ENCODE measurements around the gene CFAP73. TPM values are rescaled to one million over a fixed set of nuclear protein-coding genes. Genes with fewer than 3 reads are reported as not detected.

Gene CFAP73
- total RNA-seq, 1 experiment from 2014 or later, result 0.34 TPM

DNA sequence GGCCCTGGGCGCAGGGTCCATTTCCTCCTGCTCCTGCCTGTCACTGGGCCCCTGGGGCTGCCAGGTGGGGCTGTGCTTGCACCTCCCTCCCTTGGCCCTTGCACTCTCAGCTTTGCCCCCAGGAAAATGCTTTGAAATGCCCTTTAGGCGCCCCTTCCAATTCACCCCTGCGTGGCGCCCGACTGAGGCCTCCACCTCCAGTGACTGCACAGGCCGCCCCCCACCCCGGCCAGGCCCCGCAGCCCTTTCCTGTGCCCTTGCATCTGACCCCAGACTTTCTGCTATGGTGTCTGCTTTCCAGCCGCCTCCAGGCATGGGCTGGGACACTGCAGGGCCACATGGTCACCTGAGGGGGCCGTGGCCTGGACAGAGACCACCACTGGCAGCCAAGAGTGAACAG, 18.3 kb downstream of the CFAP73 start:
- TF ChIP-seq, protein P1, sequence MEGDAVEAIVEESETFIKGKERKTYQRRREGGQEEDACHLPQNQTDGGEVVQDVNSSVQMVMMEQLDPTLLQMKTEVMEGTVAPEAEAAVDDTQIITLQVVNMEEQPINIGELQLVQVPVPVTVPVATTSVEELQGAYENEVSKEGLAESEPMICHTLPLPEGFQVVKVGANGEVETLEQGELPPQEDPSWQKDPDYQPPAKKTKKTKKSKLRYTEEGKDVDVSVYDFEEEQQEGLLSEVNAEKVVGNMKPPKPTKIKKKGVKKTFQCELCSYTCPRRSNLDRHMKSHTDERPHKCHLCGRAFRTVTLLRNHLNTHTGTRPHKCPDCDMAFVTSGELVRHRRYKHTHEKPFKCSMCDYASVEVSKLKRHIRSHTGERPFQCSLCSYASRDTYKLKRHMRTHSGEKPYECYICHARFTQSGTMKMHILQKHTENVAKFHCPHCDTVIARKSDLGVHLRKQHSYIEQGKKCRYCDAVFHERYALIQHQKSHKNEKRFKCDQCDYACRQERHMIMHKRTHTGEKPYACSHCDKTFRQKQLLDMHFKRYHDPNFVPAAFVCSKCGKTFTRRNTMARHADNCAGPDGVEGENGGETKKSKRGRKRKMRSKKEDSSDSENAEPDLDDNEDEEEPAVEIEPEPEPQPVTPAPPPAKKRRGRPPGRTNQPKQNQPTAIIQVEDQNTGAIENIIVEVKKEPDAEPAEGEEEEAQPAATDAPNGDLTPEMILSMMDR (IDR thresholded peaks at IDR 0.05 in 2 of 3, conservative IDR thresholded peaks at IDR 0.05 in 1 of 3; ENCODE audit: borderline replicate concordance in 1 of 3, insufficient read depth in 1 of 3, low read depth in 2 of 3, low read length in 2 of 3), result no peak
- H3K27ac ChIP-seq (ENCODE audit: low read depth, low read length), result no peak overlapping the region
- intact Hi-C loops (cut with micrococcal nuclease), result no loop called here

DNA sequence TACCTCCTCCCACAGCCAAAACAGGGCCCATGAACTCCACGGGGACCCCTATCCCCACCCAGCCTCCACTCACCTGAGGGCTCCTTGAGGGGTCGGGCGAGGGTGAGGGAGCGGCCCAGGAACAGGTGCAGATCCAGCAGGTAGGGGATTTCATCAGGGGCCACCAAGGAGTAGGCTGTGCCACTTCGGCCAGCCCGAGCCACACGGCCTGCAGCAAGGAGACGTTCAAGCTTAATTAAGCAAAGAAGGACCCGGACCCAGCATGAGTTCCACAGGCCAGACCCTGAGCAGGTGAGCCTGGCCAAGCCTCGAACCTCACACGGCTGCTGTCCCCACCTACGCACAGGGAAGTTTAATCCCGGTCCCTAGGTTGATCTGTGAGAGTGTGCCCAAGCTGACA, 20.2 kb downstream of the CFAP73 start:
- Histone ChIP-seq H3K4me1 (ENCODE audit: control insufficient read depth in 1 of 2, insufficient read depth in 2 of 2, low read length in 2 of 2) (no peaks in the 10 kb centered on the region), H3K4me2 (ENCODE audit: low read length) (no peak overlapping the region), H3K27me3 (ENCODE audit: insufficient read depth, low read length) (no peaks in the 10 kb centered on the region), H3K9me2 (ENCODE audit: insufficient read depth) (no peaks in the 10 kb centered on the region), H3K9me3 (ENCODE audit: control insufficient read depth in 1 of 2, insufficient read depth in 1 of 2, low read depth in 1 of 2, low read length in 2 of 2) (no peaks in the 10 kb centered on the region), H4K20me1 (ENCODE audit: insufficient read depth) (no peaks in the 10 kb centered on the region), H3K9ac (ENCODE audit: low read length) (no peak overlapping the region), H3K27ac (ENCODE audit: low read depth, low read length) (no peak overlapping the region), H3K4me3 (replicated peaks in 1 of 2; ENCODE audit: low read depth in 1 of 2, low read length in 2 of 2) (no peak overlapping the region), H3K79me2 (ENCODE audit: insufficient read depth, low read length) (peaks cover 23% of the 10 kb centered on the region; the same call in 1 of the 2 replicates), H2AFZ (ENCODE audit: low read depth, low read length, poor library complexity, severe bottlenecking) (no peak overlapping the region), H3K36me3 (ENCODE audit: control insufficient read depth in 1 of 2, insufficient read depth in 2 of 2, low read length in 2 of 2) (peaks cover 51 to 54% of the 10 kb centered on the region in 2 experiments)
- ATAC-seq (no peak), DNase-seq (ENCODE audit: low read depth, low spot score) (no peak)
- ChIA-PET RAD21 (ENCODE audit: low non-redundant PET in 1 of 2, low total read pairs in 2 of 2, uncharacterized antibody in 2 of 2, unreplicated experiment in 2 of 2) (no interaction called here), POLR2A (no interaction called here), CTCF (no interaction called here)
- intact Hi-C loops (cut with micrococcal nuclease), result no loop called here
- TF ChIP-seq YY1 (IDR thresholded peaks at IDR 0.05; ENCODE audit: extremely low read depth, insufficient replicate concordance, low read depth, low read length), result no peak
- no TSS peak for BruUV-seq (replicated peaks)

More for the DNA sequence above, 18.3 kb downstream of the CFAP73 start:
- Histone ChIP-seq H3K27me3 (ENCODE audit: insufficient read depth, low read length) (no peaks in the 10 kb centered on the region), H2AFZ (ENCODE audit: low read depth, low read length, poor library complexity, severe bottlenecking) (no peak overlapping the region), H3K9ac (ENCODE audit: low read length) (no peak overlapping the region), H3K4me2 (ENCODE audit: low read length) (no peak overlapping the region), H4K20me1 (ENCODE audit: insufficient read depth) (no peaks in the 10 kb centered on the region), H3K9me3 (ENCODE audit: control insufficient read depth in 1 of 2, insufficient read depth in 1 of 2, low read depth in 1 of 2, low read length in 2 of 2) (no peaks in the 10 kb centered on the region), H3K9me2 (ENCODE audit: insufficient read depth) (no peaks in the 10 kb centered on the region), H3K79me2 (ENCODE audit: insufficient read depth, low read length) (peaks cover 11% of the 10 kb centered on the region; the same call in 1 of the 2 replicates), H3K4me3 (replicated peaks in 1 of 2; ENCODE audit: low read depth in 1 of 2, low read length in 2 of 2) (no peak overlapping the region), H3K36me3 (ENCODE audit: control insufficient read depth in 1 of 2, insufficient read depth in 2 of 2, low read length in 2 of 2) (peaks cover 37 to 43% of the 10 kb centered on the region in 2 experiments), H3K4me1 (ENCODE audit: control insufficient read depth in 1 of 2, insufficient read depth in 2 of 2, low read length in 2 of 2) (no peaks in the 10 kb centered on the region)
- POLR2A ChIA-PET, result no interaction called here
- CTCF ChIA-PET, result no interaction called here
- DNase-seq (ENCODE audit: low read depth, low spot score) (no peak), ATAC-seq (no peak)
- no TSS peak for BruUV-seq (replicated peaks)
- RAD21 ChIA-PET (ENCODE audit: low non-redundant PET in 1 of 2, low total read pairs in 2 of 2, uncharacterized antibody in 2 of 2, unreplicated experiment in 2 of 2), result no interaction called here

Measured in HCT116 (cell line).